Hematopoietic multipotent progenitor cell treated with erythropoietin and hydrocortisone succinate and interleukin-3 and kit ligand, for 6 days (in vitro differentiated cells): ENCODE results near the gene NSMCE4A.
A peak's percentile ranks its signal among the peaks of the same experiment; 100 is the strongest.
"Not testable (repeated sequence)": the region's sequence is repeated elsewhere in the genome, so short reads cannot be mapped to it uniquely, and the experiment has no call there.

Experiments used
- DNase-seq: peaks from one replicate; pipeline ENCODE4 v3.0.0-alpha.2; 2015

The NSMCE4A gene

DNA sequence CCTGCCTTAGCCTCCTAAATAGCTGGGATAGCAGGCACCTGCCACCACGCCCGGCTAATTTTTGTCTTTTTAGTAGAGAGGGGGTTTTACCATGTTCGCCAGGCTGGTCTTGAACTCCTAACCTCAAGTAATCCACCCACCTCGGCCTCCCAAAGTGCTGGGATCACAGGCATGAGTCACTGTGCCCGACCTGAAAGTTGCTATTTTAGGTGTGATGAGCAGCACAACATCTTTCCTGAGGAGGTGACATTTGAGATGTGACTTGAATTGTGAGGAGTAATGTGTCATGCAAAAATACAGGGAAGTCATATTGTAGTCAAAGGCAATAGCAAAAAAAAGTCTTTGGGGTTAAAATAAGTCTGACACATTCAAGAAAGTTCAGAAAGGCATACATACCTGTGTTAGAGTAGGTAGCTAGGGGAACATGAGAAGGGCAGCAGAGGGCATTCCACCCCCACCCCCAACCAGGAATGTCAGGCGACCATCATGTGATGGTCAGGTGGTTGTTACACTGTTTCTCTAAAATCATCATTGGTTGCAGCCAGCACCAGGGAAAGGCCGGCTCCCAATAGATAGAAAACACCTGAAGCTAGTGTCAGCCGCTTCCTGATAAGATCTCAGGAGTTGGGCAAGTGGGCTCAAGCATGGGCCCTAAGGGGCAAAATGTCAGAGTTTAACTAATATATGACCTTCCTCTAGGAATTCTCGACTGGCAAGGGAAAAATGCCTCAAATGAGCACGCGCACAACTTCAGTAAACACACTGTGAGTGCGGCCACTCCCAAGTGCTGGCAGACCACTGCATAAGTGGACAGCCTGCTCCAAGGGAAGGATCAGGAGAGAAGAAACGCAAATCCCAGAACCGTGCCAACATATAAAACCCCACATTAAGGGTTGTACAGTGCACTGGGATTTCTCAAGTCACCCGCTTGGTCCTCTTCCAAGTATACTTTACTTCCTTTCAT, 13.6 kb upstream of the NSMCE4A start, which contains the start of gene TACC2:
TACC2 (plus strand) TSS at position 803 of the 964 bp plus-strand sequence. CDS start 32,819 bp downstream, outside the sequence.
- DNase-seq: no peak

DNA sequence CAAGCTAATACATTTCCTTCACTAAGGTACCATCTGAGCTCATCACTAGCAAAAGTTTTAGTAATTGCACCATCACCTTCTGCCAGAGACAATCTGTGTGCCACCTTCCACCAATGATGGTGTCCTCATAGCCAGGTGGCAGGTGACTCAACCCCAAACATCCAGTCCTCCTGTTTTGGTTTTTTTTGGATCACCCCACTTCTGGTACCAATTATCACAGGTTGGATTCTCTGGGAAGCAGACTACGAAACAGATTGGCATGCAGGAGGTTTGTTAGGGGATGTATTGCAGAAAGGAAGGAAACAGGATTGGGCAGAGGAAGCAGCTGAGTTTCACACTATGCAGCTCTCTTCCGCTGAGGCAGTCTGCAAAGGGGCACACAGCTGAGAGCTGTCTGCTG, 9.4 kb upstream of the NSMCE4A start:
- no peak for DNase-seq

- DNase-seq: no peak
Observed at GRCh38 chr10:121983852-121984251, 8.8 kb upstream of the NSMCE4A start.

DNA sequence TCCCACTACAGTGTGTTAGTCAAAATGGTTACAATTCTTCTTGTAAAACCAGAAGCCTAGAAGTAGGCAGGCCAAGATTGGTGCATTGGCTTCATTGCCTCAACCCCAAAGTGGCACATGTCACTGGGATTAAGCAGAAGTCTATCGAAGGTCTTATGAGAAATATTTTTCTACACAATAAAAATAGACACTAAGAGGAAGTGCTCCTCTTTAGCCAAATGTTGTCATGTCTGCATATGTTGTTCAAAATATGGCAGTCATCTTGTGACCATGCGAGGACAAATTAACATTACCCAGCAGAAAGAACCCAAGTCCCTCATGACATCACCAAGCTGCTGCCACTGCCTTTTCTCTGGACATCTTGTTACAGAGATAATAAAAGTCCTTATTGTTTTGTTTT, 6.3 kb upstream of the NSMCE4A start:
- DNase-seq: no peak

- DNase-seq: no peak
Observed at GRCh38 chr10:121978511-121978910, 3.5 kb upstream of the NSMCE4A start.

- no peak for DNase-seq
Observed at GRCh38 chr10:121976607-121977006, 1.6 kb upstream of the NSMCE4A start.

DNA sequence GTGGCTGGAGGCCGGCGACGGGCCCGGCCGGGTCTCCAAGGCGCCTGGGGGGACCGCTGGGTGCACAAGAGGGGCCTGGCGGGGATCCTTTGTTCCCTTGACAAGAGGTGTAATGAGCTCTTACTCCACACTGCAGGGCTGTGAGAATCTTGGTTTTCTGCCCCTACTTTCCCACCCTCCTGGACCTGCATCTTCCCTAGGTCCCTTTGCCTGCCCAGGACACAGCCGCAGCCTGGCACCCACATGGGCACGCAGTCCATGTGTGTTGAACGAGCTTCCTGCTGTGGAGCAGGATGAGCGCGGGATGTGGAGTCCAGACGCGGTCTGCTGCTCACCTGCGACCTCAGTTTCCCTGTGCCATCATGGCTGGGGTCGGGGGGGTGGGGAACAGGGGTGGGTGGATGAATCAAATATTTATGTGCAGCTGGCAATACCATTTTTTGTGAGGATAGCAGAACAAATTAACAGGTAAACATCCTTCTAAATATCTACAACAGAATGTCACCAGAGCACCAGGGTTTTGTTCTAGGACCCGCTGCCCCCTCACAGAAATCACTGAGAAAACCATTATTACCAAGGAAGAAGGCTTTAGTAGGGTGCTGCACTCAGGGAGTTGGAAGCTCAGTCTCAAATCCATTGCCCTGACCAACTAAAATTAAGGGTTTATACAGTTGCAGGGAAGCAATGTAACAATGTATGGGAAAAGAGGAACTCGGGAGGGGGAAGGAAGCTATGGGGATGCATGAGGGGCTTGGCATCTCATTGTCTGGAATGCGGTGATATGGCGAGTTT, 474 bp upstream of the NSMCE4A start:
- peak; percentile 13 for DNase-seq

GRCh38 chr10:121974019-121974534, 940 bp downstream of the NSMCE4A start:
- DNase-seq: peak; percentile 61

DNA sequence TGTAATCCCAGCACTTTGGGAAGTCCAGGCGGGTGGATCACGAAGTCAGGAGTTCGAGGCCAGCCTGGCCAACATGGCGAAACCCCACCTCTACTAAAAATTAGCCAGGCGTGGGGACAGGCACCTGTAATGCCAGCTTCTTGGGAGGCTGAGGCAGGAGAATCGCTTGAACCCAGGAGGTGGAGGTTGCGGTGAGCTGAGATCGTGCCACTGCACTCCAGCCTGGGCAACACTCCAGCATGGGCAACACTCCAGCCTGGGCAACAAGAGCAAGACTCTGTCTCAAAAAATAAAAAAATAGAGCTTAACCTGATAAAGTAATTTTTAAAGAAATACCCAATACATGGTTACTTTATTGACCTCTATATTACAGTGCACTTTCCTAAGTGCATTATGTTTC, 5.9 kb downstream of the NSMCE4A start:
- not testable (repeated sequence) for DNase-seq

- no peak for DNase-seq
Observed at GRCh38 chr10:121965996-121966395, 9.0 kb downstream of the NSMCE4A start.

GRCh38 chr10:121961456-121961855, 13.6 kb downstream of the NSMCE4A start:
- no peak for DNase-seq

DNA sequence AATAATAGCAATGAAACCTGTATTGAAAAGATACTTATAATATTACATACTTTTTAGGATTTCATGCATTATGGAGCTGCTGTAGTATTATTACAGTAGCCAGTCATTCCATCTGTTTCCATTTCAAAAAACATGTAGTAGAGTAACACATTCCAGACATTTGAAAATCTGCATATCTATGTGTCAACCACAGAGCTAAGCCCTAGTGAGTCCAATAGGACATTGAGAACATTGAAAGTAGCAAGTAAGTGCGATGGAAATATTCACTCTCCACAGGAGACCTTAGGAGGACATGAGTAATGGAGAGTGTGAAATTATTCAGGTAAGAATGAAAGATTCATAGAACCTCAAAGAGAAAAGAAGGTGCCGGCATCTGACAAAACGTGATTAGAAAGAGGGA, 15.3 kb downstream of the NSMCE4A start:
- no peak for DNase-seq

DNA sequence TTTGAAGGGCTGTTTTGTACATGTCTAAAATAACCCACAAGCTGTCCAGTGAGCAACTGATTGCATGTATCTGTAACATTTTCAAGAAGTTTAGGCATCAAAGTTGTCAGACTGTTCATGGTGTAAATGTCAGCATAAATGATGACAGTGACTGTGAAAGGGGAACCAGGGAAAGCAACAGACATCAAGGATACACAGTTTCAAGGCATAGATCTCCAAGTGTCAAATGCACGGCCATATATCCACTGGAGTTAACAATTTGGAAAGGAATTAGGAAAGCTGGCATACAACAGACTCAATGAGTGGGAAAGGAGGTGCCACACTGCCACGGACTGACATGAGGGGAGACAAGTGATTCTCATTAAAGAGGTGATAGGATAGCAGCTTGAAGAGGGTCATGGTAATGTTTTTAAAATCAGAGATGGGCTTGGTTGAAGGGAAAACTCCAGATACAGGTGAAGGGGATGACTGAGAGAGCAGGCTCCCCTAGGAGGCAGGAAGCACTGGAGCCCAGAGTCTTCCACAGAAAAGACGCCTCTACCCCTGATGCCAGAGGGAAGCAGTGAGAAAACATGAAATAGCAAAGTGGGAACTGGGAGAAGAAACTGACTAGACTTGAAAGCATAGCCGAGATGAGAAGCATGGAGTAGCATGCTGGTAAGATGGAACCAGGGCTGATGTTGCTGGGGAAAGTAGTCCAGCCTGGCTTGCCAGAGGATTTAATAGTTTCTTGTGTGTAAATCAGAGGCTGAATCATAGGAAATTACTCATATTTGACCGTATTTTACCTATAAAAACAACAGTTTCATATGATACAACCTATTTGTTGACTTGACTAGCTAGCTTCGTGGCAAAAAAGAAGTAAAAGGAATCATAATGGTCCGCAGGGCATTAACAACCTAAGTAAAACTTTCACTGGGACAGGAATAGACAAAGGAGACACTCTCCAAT, 18.6 kb downstream of the NSMCE4A start:
- DNase-seq: no peak

- DNase-seq: no peak
Observed at GRCh38 chr10:121952226-121952625, 22.8 kb downstream of the NSMCE4A start.

DNA sequence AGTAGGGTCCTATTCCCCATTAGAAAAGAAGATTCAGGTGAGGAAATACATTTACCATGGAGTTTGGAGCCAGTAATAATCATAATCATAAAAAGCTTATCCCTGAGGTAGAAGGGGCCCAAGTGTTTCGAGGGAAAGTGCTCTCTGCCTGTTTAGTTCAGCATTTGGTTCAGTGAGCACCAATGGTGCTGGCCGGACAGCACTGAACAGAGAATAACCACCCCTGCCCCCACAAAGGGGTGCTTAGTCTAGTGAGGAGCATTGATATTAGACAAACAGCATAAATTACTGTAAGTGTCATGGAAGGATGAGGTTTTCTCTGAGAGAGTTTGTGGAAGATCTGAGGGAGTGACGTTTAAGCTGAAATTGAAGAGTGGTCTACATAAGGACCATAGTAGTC, 25.6 kb downstream of the NSMCE4A start:
- no peak for DNase-seq

DNA sequence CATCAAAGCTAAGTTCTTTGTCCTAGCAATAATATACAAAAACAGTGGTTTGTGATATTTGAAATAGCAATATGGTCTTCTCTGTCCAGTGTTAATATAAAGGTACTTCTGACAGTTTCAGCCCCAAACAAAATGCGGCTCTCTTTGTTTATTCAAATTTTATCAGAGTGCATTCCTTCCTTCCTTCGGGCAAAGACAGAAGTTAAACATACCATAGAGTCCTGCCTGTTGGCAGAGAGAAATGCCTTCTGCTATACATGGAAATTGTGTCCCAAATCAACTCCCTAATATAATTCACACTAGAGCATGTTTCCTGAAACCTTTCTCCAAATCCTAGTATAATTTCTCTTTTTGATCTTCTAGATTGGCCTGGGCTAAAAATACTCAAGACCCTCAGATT, 26.0 kb downstream of the NSMCE4A start:
- DNase-seq: no peak

DNA sequence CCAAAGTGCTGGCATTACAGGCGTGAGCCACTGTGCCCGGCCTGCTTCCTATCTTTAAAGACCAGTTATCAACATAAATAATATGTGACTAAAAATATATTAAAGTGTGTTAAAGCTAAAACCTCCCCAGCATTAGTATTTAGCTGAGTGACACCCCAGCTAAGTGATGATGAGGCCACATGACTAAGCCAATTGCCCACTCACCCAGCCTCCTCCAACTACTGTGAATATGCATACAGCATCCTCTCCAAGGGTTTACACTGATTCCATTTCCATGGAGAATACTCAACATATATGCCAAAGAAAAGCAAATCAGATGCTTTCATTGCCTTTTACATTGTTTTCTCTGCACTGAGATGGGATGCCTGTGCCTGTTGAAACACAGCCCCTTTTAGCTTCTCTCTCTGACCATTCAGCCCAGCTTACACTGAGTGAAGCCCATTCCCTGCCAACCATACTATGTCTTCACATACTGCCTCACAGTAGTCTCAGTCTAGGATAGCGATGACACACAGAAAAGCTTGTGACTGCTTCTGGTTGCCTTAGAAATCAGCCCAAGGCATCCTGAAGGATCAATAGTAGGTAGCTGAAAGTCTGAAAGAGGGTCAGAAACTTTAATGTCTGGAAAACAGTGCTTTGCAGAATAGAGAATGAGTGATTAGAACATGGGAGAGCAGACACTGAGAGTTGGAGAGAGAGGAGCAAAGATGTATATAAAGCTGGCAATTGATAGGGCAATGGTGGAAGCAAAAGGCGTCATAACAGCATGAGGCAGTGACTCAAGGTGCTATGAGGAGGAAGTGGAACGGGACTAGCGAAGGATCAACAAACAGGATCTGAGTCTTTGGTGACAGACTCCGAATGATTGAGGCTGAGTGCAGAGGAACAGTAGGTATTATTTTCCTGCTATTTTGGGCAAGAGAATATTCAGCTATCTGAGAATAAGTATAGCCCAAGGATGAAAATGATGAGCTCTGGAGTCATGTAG, 27.4 kb downstream of the NSMCE4A start:
- no peak for DNase-seq

DNA sequence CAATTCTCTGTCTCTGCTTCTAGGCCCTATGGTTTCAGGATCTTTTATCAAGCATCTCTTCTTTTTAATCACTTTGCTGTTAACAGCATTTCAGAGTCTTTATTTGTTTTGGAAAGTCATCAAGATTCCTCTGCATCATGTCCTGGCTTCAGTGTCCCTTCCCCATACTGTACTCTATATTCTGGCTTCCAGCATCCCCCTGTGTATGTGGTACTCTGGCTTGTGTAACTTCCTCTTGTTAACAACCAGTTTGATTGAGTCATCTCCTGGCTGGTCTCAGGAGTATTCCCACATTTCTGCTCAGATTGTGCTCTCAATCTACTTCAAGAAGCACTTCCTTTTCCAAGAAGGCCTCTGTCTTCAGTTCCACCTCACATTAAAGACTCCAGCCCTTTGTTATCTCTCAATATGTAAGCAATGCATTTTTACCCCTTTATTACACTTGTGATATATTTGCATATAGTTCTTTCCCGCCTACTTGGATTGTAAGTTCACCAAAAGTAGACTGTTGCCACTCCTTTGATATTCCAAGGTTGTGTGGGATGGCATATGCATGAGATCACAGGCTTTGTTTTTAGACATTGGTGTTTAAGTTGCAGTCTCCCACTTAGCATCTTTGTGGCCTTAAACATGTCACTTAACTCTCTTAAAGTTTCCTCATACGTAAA, 32.1 kb downstream of the NSMCE4A start:
- DNase-seq: no peak

DNA sequence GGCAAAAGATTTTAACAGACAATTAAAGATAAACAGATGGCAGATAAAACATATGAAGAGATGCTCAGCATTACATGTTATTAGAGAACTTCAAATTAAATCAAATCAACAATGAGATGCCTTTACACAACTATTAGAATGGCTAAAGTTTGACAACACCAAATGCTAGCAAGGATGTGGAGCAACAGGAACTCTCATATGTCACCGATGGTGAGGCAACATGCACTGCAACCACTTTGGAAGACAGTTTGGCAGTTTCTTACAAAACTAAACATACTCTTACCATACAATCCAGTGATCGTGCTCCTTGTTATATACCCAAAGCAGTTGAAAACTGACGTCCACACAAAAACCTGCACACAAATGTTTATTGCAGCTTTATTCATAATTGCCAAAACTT, 33.5 kb downstream of the NSMCE4A start:
- no peak for DNase-seq

DNA sequence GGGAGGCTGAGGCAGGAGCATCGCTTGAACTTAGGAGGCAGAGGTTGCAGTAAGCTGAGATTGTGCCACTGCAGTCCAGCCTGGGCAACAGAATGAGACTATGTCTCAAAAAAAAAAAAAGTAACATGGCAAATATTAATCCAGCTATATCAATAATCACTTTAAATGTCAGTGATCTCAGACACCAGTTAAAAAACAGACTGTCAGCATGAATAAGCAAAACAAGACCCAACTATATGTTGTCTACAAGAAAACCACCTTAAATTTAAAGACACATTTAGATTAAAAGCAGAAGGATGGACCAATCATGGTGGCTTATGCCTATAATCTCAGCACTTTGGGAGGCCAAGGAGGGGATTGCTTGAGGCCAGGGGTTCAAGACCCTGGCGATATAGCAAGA, 38.7 kb downstream of the NSMCE4A start:
- no peak for DNase-seq

DNA sequence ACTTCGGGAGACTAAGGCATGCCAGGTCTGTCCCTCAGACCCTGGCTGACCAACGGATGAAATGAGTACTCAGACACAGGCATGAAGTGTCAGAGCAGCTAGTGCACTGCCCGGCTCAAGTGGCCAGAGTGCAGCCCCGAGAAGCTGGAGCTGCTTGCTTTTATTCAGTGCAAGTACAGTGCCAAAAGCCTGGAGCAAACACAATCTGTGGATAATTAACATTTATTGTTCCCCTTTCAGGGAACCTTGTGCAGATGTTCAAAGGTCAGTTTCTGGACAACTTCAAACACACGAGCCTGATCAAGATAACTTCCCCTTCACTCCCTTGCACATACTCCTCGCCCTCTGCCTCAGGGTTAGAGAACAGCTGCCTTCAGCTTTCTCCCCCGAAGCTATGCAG, 39.3 kb downstream of the NSMCE4A start:
- peak; percentile 33 for DNase-seq
